Ovary (tissue), 9 donors: ENCODE measurements around the gene TTC22. TPM values are rescaled to one million over a fixed set of nuclear protein-coding genes. Genes with fewer than 3 reads are reported as not detected.

Experiments
- DNase-seq, 5 donors: peaks; one replicate each; pipeline ENCODE4 v3.0.0-alpha.2; 2019 to 2020
- H3K27ac ChIP-seq, 2 donors: fragments of 200-600 bp; one replicate each; pipeline versions ENCODE4 v1.5.1 to v1.8.0; 2019 to 2022
- H3K27me3 ChIP-seq: fragments of 200-600 bp; one replicate; pipeline ENCODE4 v1.8.0; 2022
- H3K36me3 ChIP-seq: fragments of 200-600 bp; sonication (generic); one replicate; pipeline ENCODE4 v1.5.1; 2019
- H3K4me1 ChIP-seq: one replicate; pipeline ENCODE4 v1.8.1; 2013; ENCODE audit warnings: mild to moderate bottlenecking, moderate library complexity; ENCODE audit not compliant: insufficient read depth
- H3K4me3 ChIP-seq: fragments of 200-600 bp; sonication (generic); one replicate; pipeline ENCODE4 v1.5.1; 2017
- H3K9me3 ChIP-seq, 2 donors: fragments of 200-600 bp in 1 of 2; sonication (generic) in 1 of 2; one replicate each; pipeline versions ENCODE4 v1.5.1 to v1.8.1; 2013 to 2019; ENCODE audit warnings: mild to moderate bottlenecking in 1 of 2, moderate library complexity in 1 of 2
- EP300 ChIP-seq: sonication (generic); formaldehyde crosslinking; IDR thresholded peaks from one replicate; pipeline ENCODE4 v1.6.1; 2017; ENCODE audit warnings: antibody characterized with exemption
- POLR2A ChIP-seq: fragments of 450-650 bp; IDR thresholded peaks from one replicate; pipeline ENCODE4 v1.6.1; 2017; ENCODE audit warnings: antibody characterized with exemption, mild to moderate bottlenecking, moderate library complexity
- WGBS, 3 donors: extraction: QIAGEN DNeasy Blood & Tissue Kit in 1 of 3; methylation state at CpG; one replicate each; pipeline versions ENCODE4 v1.1.5 to v1.1.7; 2013 to 2017; 5-methylcytosine and 5-hydroxymethylcytosine counted together
- intact Hi-C, 4 donors: fragments of 100-400 bp; cut with DNase I; formaldehyde crosslinking; loops; one replicate each; pipeline versions ENCODE4 v1.11.0 to v1.15.1; 2022 to 2023
- polyA plus RNA-seq, 2 donors: library from polyadenylated mRNA; stranded (reverse); fragments of 200-250 nt in 1 of 2; fragments of 350-450 nt in 1 of 2; fragmentation: Illumina TruSeq in 1 of 2; extraction: RNeasy Lipid Tissue Mini Kit (QIAGEN cat#74804) in 1 of 2; gene quantifications; one replicate each; pipeline ENCODE4 v1.2.3, GENCODE V29; 2013 to 2014
- total RNA-seq, 7 donors: library from RNA; depleted of rRNA in 2 of 7; stranded (reverse); fragments of >200 nt in 2 of 7; fragmentation: NEBNext Ultra II Directional in 3 of 7; extraction: Animal tissue kit (Norgen Biotek cat#: 25700) in 3 of 7; gene quantifications; one replicate each; pipeline versions ENCODE4 v1.1.0 to v1.2.4, GENCODE V29; 2016 to 2023
- TF ChIP-seq, protein P1 (sequence below), 3 donors: fragments of 450-650 bp in 2 of 3; fragments of 200-600 bp in 1 of 3; IDR thresholded peaks; one replicate each; pipeline versions ENCODE4 v1.5.1 to v1.8.0; 2016 to 2022; ENCODE audit warnings: antibody characterized with exemption in 3 of 3, mild to moderate bottlenecking in 1 of 3
- donor health status: DM: no; HTN: no; CAD: no; lungs with moderate emphysema.
- donor health status: DM: no; HTN: no; CAD: no.
- donor health status: Bipolar disorder and iron deficiency.
- donor health status: DM: yes; HTN: yes; CAD: no.
- donor health status: DM: no; HTN: no; CAD: no.
- donor health status: DM: yes; HTN: yes; CAD: no.

Gene TTC22
- total and polyA plus RNA-seq, 9 donors: 0.13 to 9.1 (median 0.83) TPM

DNA sequence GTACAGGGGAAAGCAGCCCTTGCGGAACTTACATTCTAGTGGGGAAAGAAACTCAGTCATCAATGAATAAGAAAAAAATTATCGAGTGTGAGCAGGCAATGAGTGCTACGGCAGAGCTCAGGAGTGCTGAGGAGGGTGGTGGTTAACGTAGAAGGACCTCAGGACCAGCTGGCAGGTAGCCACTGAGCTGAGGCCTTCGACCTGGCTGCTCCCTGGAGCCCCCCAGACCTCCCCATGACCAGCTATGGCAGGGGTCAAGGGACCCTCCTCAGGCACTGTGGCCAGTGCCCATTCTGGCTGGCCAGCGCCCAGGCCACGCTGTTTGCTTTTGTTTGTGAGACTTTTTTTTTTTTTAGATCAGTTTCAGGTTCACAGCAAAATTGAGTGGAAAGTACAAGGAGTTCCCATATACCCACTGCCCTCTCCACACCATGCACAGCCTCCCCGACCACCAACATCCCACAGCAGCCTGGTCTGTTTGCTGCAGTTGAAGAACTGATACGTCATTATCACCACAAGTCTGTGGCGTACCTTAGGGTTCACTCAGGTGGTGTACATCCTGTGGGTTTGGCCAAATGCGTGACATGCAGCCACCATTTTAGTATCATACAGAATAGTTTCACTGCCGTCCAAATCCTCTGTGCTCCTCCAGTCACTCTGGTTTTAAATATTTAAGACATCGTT is 11.8 kb upstream of the TTC22 start:
- intact Hi-C loops: loop anchor here in 2 of 4 donors (5.0 to 10.0 kb wide), 3 partner anchors 308 to 951 kb away; no protein-coding TSS in a partner anchor
- Histone ChIP-seq H3K27ac (no peak overlapping the region), H3K9me3 (no peaks in the 10 kb centered on the region), H3K4me1 (no peaks in the 10 kb centered on the region), H3K4me3 (no peak overlapping the region), H3K27me3 (no peaks in the 10 kb centered on the region), H3K36me3 (no peaks in the 10 kb centered on the region)
- 76 to 80% (median 77%) methylated on average over 13 of the region's 13 CpGs for WGBS, 3 donors
- no peak for TF ChIP-seq EP300
- TF ChIP-seq, protein P1, sequence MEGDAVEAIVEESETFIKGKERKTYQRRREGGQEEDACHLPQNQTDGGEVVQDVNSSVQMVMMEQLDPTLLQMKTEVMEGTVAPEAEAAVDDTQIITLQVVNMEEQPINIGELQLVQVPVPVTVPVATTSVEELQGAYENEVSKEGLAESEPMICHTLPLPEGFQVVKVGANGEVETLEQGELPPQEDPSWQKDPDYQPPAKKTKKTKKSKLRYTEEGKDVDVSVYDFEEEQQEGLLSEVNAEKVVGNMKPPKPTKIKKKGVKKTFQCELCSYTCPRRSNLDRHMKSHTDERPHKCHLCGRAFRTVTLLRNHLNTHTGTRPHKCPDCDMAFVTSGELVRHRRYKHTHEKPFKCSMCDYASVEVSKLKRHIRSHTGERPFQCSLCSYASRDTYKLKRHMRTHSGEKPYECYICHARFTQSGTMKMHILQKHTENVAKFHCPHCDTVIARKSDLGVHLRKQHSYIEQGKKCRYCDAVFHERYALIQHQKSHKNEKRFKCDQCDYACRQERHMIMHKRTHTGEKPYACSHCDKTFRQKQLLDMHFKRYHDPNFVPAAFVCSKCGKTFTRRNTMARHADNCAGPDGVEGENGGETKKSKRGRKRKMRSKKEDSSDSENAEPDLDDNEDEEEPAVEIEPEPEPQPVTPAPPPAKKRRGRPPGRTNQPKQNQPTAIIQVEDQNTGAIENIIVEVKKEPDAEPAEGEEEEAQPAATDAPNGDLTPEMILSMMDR (IDR thresholded peaks at IDR 0.05): no peak
- TF ChIP-seq POLR2A: no peak
- DNase-seq: no peak

DNA sequence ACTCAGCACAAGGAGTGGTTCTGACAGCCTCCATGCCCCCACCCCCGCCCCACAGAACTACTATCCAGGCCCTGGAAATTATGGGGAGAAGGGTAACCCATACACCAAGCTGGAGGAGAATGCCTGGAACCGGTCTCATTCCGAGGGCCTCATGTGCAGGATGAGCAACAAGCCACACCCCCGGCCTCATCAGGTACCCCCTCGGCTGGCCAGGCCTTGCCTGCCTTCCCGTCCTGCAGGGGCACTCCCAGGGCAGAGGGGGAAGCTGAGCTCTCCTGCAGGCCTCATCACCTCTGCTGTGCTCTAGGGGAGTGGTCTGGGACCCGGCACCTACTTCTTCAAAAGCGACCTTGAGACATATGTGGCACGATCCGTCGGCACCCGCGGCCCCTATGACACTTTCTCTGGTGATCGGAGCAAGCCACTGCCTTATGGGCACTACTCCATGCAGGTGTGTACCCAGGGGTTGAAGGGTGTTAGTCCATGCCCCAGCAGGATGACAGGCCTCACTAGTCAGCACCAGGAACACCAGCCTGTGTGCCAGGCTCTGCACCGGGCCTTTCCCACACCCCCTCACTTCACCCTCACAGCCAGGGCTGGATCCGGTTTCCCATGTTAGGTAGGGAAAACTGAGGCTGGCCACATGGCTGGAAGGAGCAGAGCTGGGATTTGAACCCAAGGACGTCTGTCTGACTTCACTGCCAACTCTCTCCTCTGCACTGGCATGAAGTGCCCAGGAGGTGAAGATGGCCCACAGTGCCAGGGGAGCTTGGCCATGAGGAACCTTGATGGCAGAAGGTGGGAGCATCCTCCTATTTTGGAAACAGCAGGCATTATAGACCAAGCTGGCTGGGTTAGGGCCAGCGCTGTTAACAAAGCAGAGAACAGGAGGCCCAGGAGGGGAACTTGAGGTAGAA is 10.9 kb upstream of the TTC22 start:
- no peaks in the 10 kb centered on the region for H3K4me1 ChIP-seq
- H3K36me3 ChIP-seq: no peaks in the 10 kb centered on the region
- H3K27me3 ChIP-seq: no peaks in the 10 kb centered on the region
- H3K4me3 ChIP-seq: no peak overlapping the region
- intact Hi-C loops: loop anchor here in 2 of 4 donors (5.0 to 10.0 kb wide), 3 partner anchors 307 to 950 kb away; no protein-coding TSS in a partner anchor
- no peak overlapping the region for H3K27ac ChIP-seq
- H3K9me3 ChIP-seq: no peaks in the 10 kb centered on the region
- TF ChIP-seq, protein P1 (IDR thresholded peaks at IDR 0.05): no peak
- TF ChIP-seq EP300 (no peak), POLR2A (no peak)
- WGBS, 3 donors: 76 to 77% (median 77%) methylated on average over 18 of the region's 18 CpGs
- DNase-seq: no peak

DNA sequence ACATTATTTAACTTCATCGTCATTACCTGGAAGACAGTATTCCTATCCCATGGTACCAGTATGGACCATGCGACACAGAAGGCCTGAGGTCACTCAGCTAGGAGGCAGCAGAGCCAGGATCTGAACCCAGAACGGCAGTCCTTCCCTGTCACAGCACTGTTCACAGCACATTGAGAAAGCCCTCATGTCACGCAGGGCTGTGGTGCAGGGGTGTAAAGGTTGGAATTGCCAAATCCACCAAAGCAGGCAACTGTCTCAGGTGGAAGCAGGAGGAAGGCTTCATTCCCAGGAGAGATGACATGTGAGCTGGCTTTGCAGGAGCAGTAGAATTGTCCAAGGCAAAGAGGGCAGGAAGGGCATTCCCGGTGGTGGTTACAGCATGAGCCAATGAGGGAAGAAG is 9.9 kb upstream of the TTC22 start:
- WGBS, 3 donors: 82 to 86% (median 86%) methylated on average over 5 of the region's 5 CpGs
- intact Hi-C loops: loop anchor here in 2 of 4 donors (5.0 to 10.0 kb wide), 3 partner anchors 306 to 949 kb away; no protein-coding TSS in a partner anchor
- no peak for DNase-seq

More for the DNA sequence above, 9.9 kb upstream of the TTC22 start:
- Histone ChIP-seq H3K9me3 (no peaks in the 10 kb centered on the region), H3K27me3 (no peaks in the 10 kb centered on the region), H3K4me3 (no peak overlapping the region), H3K36me3 (no peaks in the 10 kb centered on the region), H3K27ac (no peak overlapping the region), H3K4me1 (no peaks in the 10 kb centered on the region)
- TF ChIP-seq, protein P1 (IDR thresholded peaks at IDR 0.05): no peak
- no peak for TF ChIP-seq EP300
- no peak for TF ChIP-seq POLR2A
